Endometrial microvascular endothelial cells (primary cell): Measurements from ENCODE around the gene SPG11. TPM values are rescaled to one million over a fixed set of nuclear protein-coding genes. Genes with fewer than 3 reads are reported as not detected.
"Not testable (repeated sequence)": the region's sequence is repeated elsewhere in the genome, so short reads cannot be mapped to it uniquely, and the experiment has no call there.

Experiments used
- in situ Hi-C: cut with HindIII; loops from 2 replicates; pipeline ENCODE4 v1.10.0; 2017; ENCODE audit warnings: low sequenced_read_pairs, low pct_unique_long_range_greater_than_20kb; ENCODE audit errors: inconsistent ontology term
- total RNA-seq: library from RNA; depleted of rRNA; stranded (reverse); fragments of >200 nt; gene quantifications from one replicate; pipeline ENCODE4 v1.2.3, GENCODE V29; 2015; ENCODE audit errors: inconsistent ontology term

Gene SPG11
- total RNA-seq, 1 donor from 2014 or later = 19.8 TPM

GRCh38 chr15:44689318-44689717 lies 25.9 kb upstream of the SPG11 start:
- in situ Hi-C loops = not testable (repeated sequence)

GRCh38 chr15:44682809-44683682 lies 19.6 kb upstream of the SPG11 start:
- in situ Hi-C loops = not testable (repeated sequence)

- in situ Hi-C loops = no loop called here
These were observed 18.7 kb upstream of the SPG11 start for GRCh38 chr15:44682211-44682610.

- in situ Hi-C loops = no loop called here
These were observed 13.2 kb upstream of the SPG11 start for GRCh38 chr15:44676676-44677075.

GRCh38 chr15:44675911-44676310 lies 12.4 kb upstream of the SPG11 start:
- in situ Hi-C loops = no loop called here

- in situ Hi-C loops = no loop called here
These were observed 10.2 kb upstream of the SPG11 start for GRCh38 chr15:44673639-44674038.

- in situ Hi-C loops = no loop called here
These were observed 6.9 kb upstream of the SPG11 start for GRCh38 chr15:44670087-44670950.

GRCh38 chr15:44668921-44669320 lies 5.5 kb upstream of the SPG11 start:
- in situ Hi-C loops = loop anchor here (10.0 kb wide), 1 partner anchor 66 kb away; the partner anchor contains the start of gene TRIM69

- in situ Hi-C loops = loop anchor here (10.0 kb wide), 1 partner anchor 68 kb away; the partner anchor contains the start of gene TRIM69
These were observed 3.5 kb upstream of the SPG11 start for GRCh38 chr15:44667039-44667360.

- in situ Hi-C loops = loop anchor here (10.0 kb wide), 1 partner anchor 68 kb away; the partner anchor contains the start of gene TRIM69
These were observed 3.0 kb upstream of the SPG11 start for GRCh38 chr15:44666210-44667038.

- in situ Hi-C loops = loop anchor here (10.0 kb wide), 1 partner anchor 72 kb away; the partner anchor contains the start of gene TRIM69
These were observed 718 bp downstream of the SPG11 start for GRCh38 chr15:44662478-44663409.

- in situ Hi-C loops = loop anchor here (10.0 kb wide), 1 partner anchor 73 kb away; the partner anchor contains the start of gene TRIM69
These were observed 1.9 kb downstream of the SPG11 start for GRCh38 chr15:44661576-44661975.

GRCh38 chr15:44659056-44659455 lies 4.4 kb downstream of the SPG11 start:
- in situ Hi-C loops = no loop called here

GRCh38 chr15:44657378-44657777 lies 6.1 kb downstream of the SPG11 start:
- in situ Hi-C loops = no loop called here

GRCh38 chr15:44656913-44657312 lies 6.5 kb downstream of the SPG11 start:
- in situ Hi-C loops = no loop called here

GRCh38 chr15:44656298-44656697 lies 7.2 kb downstream of the SPG11 start:
- in situ Hi-C loops = no loop called here

- in situ Hi-C loops = no loop called here
These were observed 8.6 kb downstream of the SPG11 start for GRCh38 chr15:44654858-44655257.

- in situ Hi-C loops = no loop called here
These were observed 15.8 kb downstream of the SPG11 start for GRCh38 chr15:44647637-44648036.
